Left colon (tissue), 2 donors: ENCODE measurements around the gene KATNB1. TPM values are rescaled to one million over a fixed set of nuclear protein-coding genes. Genes with fewer than 3 reads are reported as not detected.

ENCODE experiments used
- microRNA-seq, 2 donors: library from miRNA; unstranded; fragments of <30 nt; microRNA quantifications; one replicate each; pipeline versions ENCODE4 v1.1.0 to v1.2.0, GENCODE V29; 2020
- total RNA-seq, 2 donors: library from RNA; stranded (reverse); fragmentation: NEBNext Ultra II Directional; extraction: Animal tissue kit (Norgen Biotek cat#: 25700); gene quantifications; one replicate each; pipeline ENCODE4 v1.2.1, GENCODE V29; 2021
- donor health status: DM: no; HTN: no; CAD: no.
- donor health status: DM: yes; HTN: yes; CAD: no.

The KATNB1 gene
- total RNA-seq, 2 donors from 2014 or later, result 17.2 to 18.1 TPM

Small RNA genes lying within 50 kb of the gene (microRNA-seq; reads per million reads assigned to microRNA genes)
- gene MIR6772, result 0 reads per million in 2 donors

Other genes starting within 250 kb of the KATNB1 start
- gene DOK4, start 249.3 kb upstream of the KATNB1 start, total RNA-seq, result 100 to 1,000 TPM; 145 to 152 TPM
- gene CCDC102A, start 199.2 kb upstream of the KATNB1 start, total RNA-seq, result 1 to 10 TPM; 1.9 to 2.8 TPM
- 1 to 10 TPM; 2.0 to 2.7 TPM for gene ADGRG5, start 193.1 kb upstream of the KATNB1 start, total RNA-seq
- 100 to 1,000 TPM in 1 of 2 donors, 10 to 100 TPM in 1; 81.2 to 111 TPM for gene ADGRG1, start 107.1 kb upstream of the KATNB1 start, total RNA-seq
- 1 to 10 TPM in 1 of 2 donors, under 1 TPM in 1; 0.98 to 1.4 TPM for gene ADGRG3, start 67.5 kb upstream of the KATNB1 start, total RNA-seq
- not detected for gene DRC7, start 41.0 kb upstream of the KATNB1 start, total RNA-seq
- gene KIFC3, start 66.7 kb downstream of the KATNB1 start, total RNA-seq, result 1 to 10 TPM; 4.3 to 5.6 TPM
- gene CNGB1, start 235.4 kb downstream of the KATNB1 start, total RNA-seq, result under 1 TPM; 0.17 to 0.49 TPM